K562 (cell line): ENCODE results near the gene SPEF1. TPM values are rescaled to one million over a fixed set of nuclear protein-coding genes. Genes with fewer than 3 reads are reported as not detected.

Experiments
- ATAC-seq: fragments of 200-7000 bp; cut with Tn5 transposase; 3 replicates; pipeline ENCODE4 v1.9.1; 2020; ENCODE audit warnings: moderate library complexity
- BruUV-seq: library from RNA; stranded (reverse); fragments of 400-500 nt; replicated peaks from 2 replicates; lab custom pipeline; 2021; lab: Mats Ljungman, UMichigan
- CTCF ChIA-PET: fragments of 300-600 bp; formaldehyde crosslinking; extraction: SDS; loops from one replicate; lab custom pipeline; 2021; ENCODE audit warnings: low intra/inter-chr PET ratio; lab: Yijun Ruan, JAX
- POLR2A ChIA-PET: fragments of 300-600, 350-650 bp; sonication (Branson Sonifier 250); formaldehyde crosslinking; extraction: SDS; loops from one replicate; lab custom pipeline; 2021; ENCODE audit warnings: antibody characterized with exemption, inconsistent platforms; lab: Yijun Ruan, JAX
- DNase-seq, 4 experiments: peaks; one replicate each; pipeline versions ENCODE4 v3.0.0 to v3.0.0-alpha.2; 2011 to 2018; ENCODE audit warnings: low spot score in 3 of 4, mixed read lengths in 3 of 4; ENCODE audit errors: extremely low read depth in 1 of 4
- FAIRE-seq: peaks from 2 replicates; lab custom pipeline; 2011; peaks lifted over from hg19 to GRCh38; lab: Jason Lieb, UNC
- H2AFZ ChIP-seq: 2 replicates; pipeline ENCODE4 v1.6.0; 2011; ENCODE audit warnings: low read depth, low read length, control low read depth, inconsistent platforms
- H3K27ac ChIP-seq: fragments of 200-600 bp; 3 replicates; pipeline ENCODE4 v1.8.0; 2011; ENCODE audit warnings: low read depth, mild to moderate bottlenecking, control low read depth, inconsistent platforms, low read length, moderate library complexity, mixed read lengths; ENCODE audit errors: extremely low read depth
- H3K27me3 ChIP-seq, 2 experiments: fragments of 300-600 bp in 1 of 2; 2 replicates in 1 of 2; 3 replicates in 1 of 2; pipeline versions ENCODE4 v1.6.0 to v1.8.0; 2011; ENCODE audit warnings: inconsistent platforms in 2 of 2, low read length in 2 of 2, mild to moderate bottlenecking in 1 of 2, mixed read lengths in 1 of 2, moderate library complexity in 1 of 2; ENCODE audit not compliant: control insufficient read depth in 2 of 2, insufficient read depth in 2 of 2
- H3K36me3 ChIP-seq: fragments of 300-600 bp; 3 replicates; pipeline ENCODE4 v1.8.0; 2011; ENCODE audit warnings: mild to moderate bottlenecking, low read length, inconsistent platforms; ENCODE audit not compliant: control insufficient read depth, insufficient read depth
- H3K4me1 ChIP-seq, 2 experiments: fragments of 200-600 bp in 1 of 2; replicated peaks in 1 of 2; 2 replicates in 1 of 2; 3 replicates in 1 of 2; pipeline versions ENCODE4 v1.5.1 to v1.8.0; 2011; ENCODE audit warnings: inconsistent platforms in 2 of 2, low read length in 2 of 2, mild to moderate bottlenecking in 1 of 2, mixed read lengths in 1 of 2, moderate library complexity in 1 of 2; ENCODE audit not compliant: control insufficient read depth in 2 of 2, insufficient read depth in 2 of 2
- H3K4me2 ChIP-seq: 2 replicates; pipeline ENCODE4 v1.6.1; 2011; ENCODE audit warnings: low read length, control low read depth, inconsistent platforms, mixed read lengths; ENCODE audit not compliant: insufficient read depth
- H3K4me3 ChIP-seq: fragments of 200-600 bp; sonication (generic), shearing (Covaris generic); 2 replicates; pipeline ENCODE4 v1.5.1; 2016; ENCODE audit warnings: control low read depth, inconsistent platforms
- H3K79me2 ChIP-seq: fragments of 200-600 bp; 3 replicates; pipeline ENCODE4 v1.8.0; 2011; ENCODE audit warnings: low read length, inconsistent platforms; ENCODE audit not compliant: control insufficient read depth, insufficient read depth
- H3K9ac ChIP-seq, 2 experiments: 2 replicates each; pipeline versions ENCODE4 v1.6.0 to v1.6.1; 2011; ENCODE audit warnings: low read depth in 2 of 2, low read length in 2 of 2, control low read depth in 1 of 2, inconsistent platforms in 1 of 2, mild to moderate bottlenecking in 1 of 2, mixed read lengths in 1 of 2; ENCODE audit not compliant: insufficient read depth in 1 of 2
- H3K9me1 ChIP-seq: one replicate; pipeline ENCODE4 v1.6.0; 2011; ENCODE audit warnings: inconsistent platforms, mild to moderate bottlenecking, low read length, moderate library complexity; ENCODE audit not compliant: control insufficient read depth, insufficient read depth
- H3K9me3 ChIP-seq: replicated peaks from 2 replicates; pipeline ENCODE4 v1.5.1; 2011; ENCODE audit warnings: low read depth, low read length, inconsistent platforms; ENCODE audit not compliant: control insufficient read depth, insufficient read depth
- H4K20me1 ChIP-seq: replicated peaks from 2 replicates; pipeline ENCODE4 v1.6.1; 2011; ENCODE audit warnings: low read length, inconsistent platforms, mixed read lengths; ENCODE audit not compliant: control insufficient read depth, insufficient read depth
- MCM7 ChIP-seq, 2 experiments: fragments of 450-650 bp; IDR thresholded peaks; 2 replicates each; pipeline ENCODE4 v1.6.1; 2016 to 2018
- MXD1 ChIP-seq: fragments of 250-450 bp; sonication (Bioruptor Pico); IDR thresholded peaks from 2 replicates; pipeline ENCODE4 v1.8.0; 2021; ENCODE audit warnings: borderline replicate concordance, mild to moderate bottlenecking, moderate library complexity; ENCODE audit not compliant: poor library complexity, severe bottlenecking
- PBX2 ChIP-seq, 2 experiments: IDR thresholded peaks in 1 of 2; conservative IDR thresholded peaks in 1 of 2; 2 replicates each; pipeline ENCODE4 v1.6.1; 2016; ENCODE audit warnings: low read depth in 2 of 2, mild to moderate bottlenecking in 1 of 2, missing compliant biosample characterization in 1 of 2, missing genetic modification characterization in 1 of 2, moderate library complexity in 1 of 2
- PHF8 ChIP-seq: fragments of 200-600 bp; sonication (generic); IDR thresholded peaks from 2 replicates; pipeline ENCODE4 v1.6.1; 2012; ENCODE audit warnings: mixed run types, mild to moderate bottlenecking, inconsistent platforms, low read length, moderate library complexity, borderline replicate concordance
- STAT5A ChIP-seq: IDR thresholded peaks from 2 replicates; pipeline ENCODE4 v1.6.1; 2012; ENCODE audit warnings: low read length, inconsistent platforms, borderline replicate concordance
- ZBTB33 ChIP-seq: sonication (generic); formaldehyde crosslinking; IDR thresholded peaks from 2 replicates; pipeline ENCODE4 v1.8.1; 2023; ENCODE audit warnings: mild to moderate bottlenecking, missing genetic modification reagents
- ZNF740 ChIP-seq, 3 experiments: fragments of 200-800 bp in 1 of 3; sonication (Bioruptor generic) in 1 of 3; sonication (generic) in 1 of 3; formaldehyde crosslinking in 1 of 3; IDR thresholded peaks; 2 replicates each; pipeline versions ENCODE4 v1.6.1 to v1.8.0; 2016 to 2022; ENCODE audit warnings: mild to moderate bottlenecking in 2 of 3, missing compliant biosample characterization in 2 of 3, missing genetic modification characterization in 2 of 3, missing genetic modification reagents in 1 of 3
- WGBS: fragments of 100-300 bp; shearing (Covaris generic); methylation state at CpG from one replicate; pipeline ENCODE4 v1.1.6; 2016; ENCODE audit warnings: low coverage, mixed read lengths; ENCODE audit not compliant: insufficient coverage; ENCODE audit errors: missing lambda C conversion rate; 5-methylcytosine and 5-hydroxymethylcytosine counted together
- in situ Hi-C: fragments of 300-500 bp; cut with MboI; formaldehyde crosslinking; loops from 4 replicates; pipeline ENCODE4 v1.15.0; 2018; ENCODE audit warnings: inconsistent platforms, mixed read lengths
- intact Hi-C: fragments of 100-400 bp; cut with micrococcal nuclease; formaldehyde crosslinking; loops from 2 replicates; pipeline ENCODE4 v1.14.2; 2022
- polyA plus RNA-seq, 8 experiments: library from polyadenylated mRNA; depleted of rRNA in 4 of 8; stranded (reverse) in 5 of 8; unstranded in 3 of 8; fragments of >200 nt; fragmentation: Nextera tagmentation in 2 of 8; fragmentation: Illumina TruSeq in 1 of 8; extraction: Ambion mirVana in 2 of 8; extraction: Trizol in 1 of 8; gene quantifications; 2 replicates each; pipeline versions ENCODE4 v1.2.1 to v1.2.3, GENCODE V29; 2011 to 2014; ENCODE audit warnings: inconsistent platforms in 1 of 8, missing spikeins in 1 of 8
- total RNA-seq, 7 experiments: library from RNA; depleted of rRNA in 6 of 7; stranded (reverse); fragments of >200 nt in 6 of 7; fragmentation: Illumina TruSeq in 2 of 7; extraction: Trizol in 2 of 7; gene quantifications; 2 replicates each; pipeline versions ENCODE4 v1.2.1 to v1.2.3, GENCODE V29; 2011 to 2021; ENCODE audit warnings: low replicate concordance in 1 of 7

Gene SPEF1
- total and polyA plus RNA-seq, 9 of the 15 experiments (the other 6 are each of a cell fraction or from before 2014, with no cell fraction given) = not detected

- H3K9ac ChIP-seq = no peak overlapping the region
- H3K27me3 ChIP-seq = no peaks in the 10 kb centered on the region
- intact Hi-C loops = no loop called here
- no peaks in the 10 kb centered on the region; the same call in 1 of the 2 replicates for H4K20me1 ChIP-seq
- BruUV-seq = no TSS peak
- H3K4me1 ChIP-seq = peaks cover 0 to 31% of the 10 kb centered on the region in 2 experiments; a peak in 3 of 5 replicates
- peak; percentile 78; the same call in 1 of the 2 replicates for TF ChIP-seq ZBTB33
- TF ChIP-seq MXD1 (CRISPR knock-in tag) = no peak
- TF ChIP-seq PHF8 = no peak
- TF ChIP-seq STAT5A = no peak
- TF ChIP-seq ZNF740 (CRISPR knock-in tag; IDR thresholded peaks at IDR 0.05) = no peak
- no peak for TF ChIP-seq ZNF740 (tag; IDR thresholded peaks at IDR 0.05)
- TF ChIP-seq MCM7 (IDR thresholded peaks at IDR 0.05) = no peak
- TF ChIP-seq PBX2 (CRISPR knock-in tag; IDR thresholded peaks at IDR 0.05; ENCODE audit: low read depth) = no peak
- no peak for TF ChIP-seq PBX2 (tag; conservative IDR thresholded peaks at IDR 0.05; ENCODE audit: low read depth)
- ATAC-seq (no peak), FAIRE-seq (no peak), DNase-seq (no peak)
- peaks cover 5% of the 10 kb centered on the region; the same call in 1 of the 3 replicates for H3K36me3 ChIP-seq
- no peak overlapping the region for H2AFZ ChIP-seq
- H3K79me2 ChIP-seq = peaks cover 9% of the 10 kb centered on the region; the same call in 1 of the 3 replicates
- H3K4me2 ChIP-seq = no peak overlapping the region
- no peak overlapping the region for H3K27ac ChIP-seq
- no peaks in the 10 kb centered on the region for H3K9me1 ChIP-seq
- ChIA-PET CTCF (no interaction called here), POLR2A (interaction anchor here (0.9 kb wide), 1 partner anchor 68 kb away, joined by 3 read pairs; the partner anchor contains the start of gene MAVS)
- H3K9me3 ChIP-seq = no peaks in the 10 kb centered on the region
- 17% methylated on average over 10 of the region's 18 CpGs for WGBS
- in situ Hi-C loops = no loop called here
- no peak overlapping the region for H3K4me3 ChIP-seq
These were observed 2.3 kb downstream of the SPEF1 start for GRCh38 chr20:3778976-3779375.
